ENCODE results near the gene NT5C1A. TPM values are rescaled to one million over a fixed set of nuclear protein-coding genes. Genes with fewer than 3 reads are reported as not detected.

NT5C1A gene
- total RNA-seq, 4 donors from 2014 or later, result 1.1 TPM; not detected in 3

DNA sequence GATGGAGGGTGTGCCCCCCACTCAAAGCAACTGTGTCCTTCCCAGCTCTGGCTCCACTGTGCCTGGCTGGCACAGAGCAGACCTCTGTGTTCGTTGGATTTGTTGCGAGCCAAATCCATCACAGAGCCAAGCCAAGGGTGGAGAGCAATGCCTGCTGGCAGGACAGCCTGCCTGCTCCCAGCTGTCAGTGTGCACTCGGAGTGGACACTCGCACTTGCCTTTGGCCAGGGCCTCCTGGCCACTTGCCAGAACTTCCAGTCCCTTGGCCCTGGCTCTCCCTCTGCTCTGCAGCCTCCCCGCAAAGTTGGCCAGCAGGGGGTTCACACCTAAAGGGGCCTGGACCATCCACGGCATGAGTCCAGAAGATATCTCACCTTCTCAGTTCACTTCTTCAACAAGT, 48.9 kb downstream of the NT5C1A start:
- no peak overlapping the region for H3K4me3 ChIP-seq
- peaks cover 0 to 38% (median 6%) of the 10 kb centered on the region in 3 donors for H3K4me1 ChIP-seq
- no peak overlapping the region for H3K27ac ChIP-seq
- WGBS, 2 donors (ENCODE audit: low coverage in 1 of 2), result 60 to 67% methylated on average over 1 to 3 of the region's 6 CpGs
- H3K27me3 ChIP-seq, result no peaks in the 10 kb centered on the region
- H3K36me3 ChIP-seq, result peaks cover 0 to 4% of the 10 kb centered on the region in 2 donors
- ATAC-seq, result no peak
- no peaks in the 10 kb centered on the region for H3K9me3 ChIP-seq
- TF ChIP-seq EP300 (IDR thresholded peaks at IDR 0.05) (no peak), POLR2AphosphoS5 (IDR thresholded peaks at IDR 0.05) (no peak), POLR2A (IDR thresholded peaks at IDR 0.05) (no peak)
- TF ChIP-seq, protein P1, sequence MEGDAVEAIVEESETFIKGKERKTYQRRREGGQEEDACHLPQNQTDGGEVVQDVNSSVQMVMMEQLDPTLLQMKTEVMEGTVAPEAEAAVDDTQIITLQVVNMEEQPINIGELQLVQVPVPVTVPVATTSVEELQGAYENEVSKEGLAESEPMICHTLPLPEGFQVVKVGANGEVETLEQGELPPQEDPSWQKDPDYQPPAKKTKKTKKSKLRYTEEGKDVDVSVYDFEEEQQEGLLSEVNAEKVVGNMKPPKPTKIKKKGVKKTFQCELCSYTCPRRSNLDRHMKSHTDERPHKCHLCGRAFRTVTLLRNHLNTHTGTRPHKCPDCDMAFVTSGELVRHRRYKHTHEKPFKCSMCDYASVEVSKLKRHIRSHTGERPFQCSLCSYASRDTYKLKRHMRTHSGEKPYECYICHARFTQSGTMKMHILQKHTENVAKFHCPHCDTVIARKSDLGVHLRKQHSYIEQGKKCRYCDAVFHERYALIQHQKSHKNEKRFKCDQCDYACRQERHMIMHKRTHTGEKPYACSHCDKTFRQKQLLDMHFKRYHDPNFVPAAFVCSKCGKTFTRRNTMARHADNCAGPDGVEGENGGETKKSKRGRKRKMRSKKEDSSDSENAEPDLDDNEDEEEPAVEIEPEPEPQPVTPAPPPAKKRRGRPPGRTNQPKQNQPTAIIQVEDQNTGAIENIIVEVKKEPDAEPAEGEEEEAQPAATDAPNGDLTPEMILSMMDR (IDR thresholded peaks at IDR 0.05), result no peak

DNA sequence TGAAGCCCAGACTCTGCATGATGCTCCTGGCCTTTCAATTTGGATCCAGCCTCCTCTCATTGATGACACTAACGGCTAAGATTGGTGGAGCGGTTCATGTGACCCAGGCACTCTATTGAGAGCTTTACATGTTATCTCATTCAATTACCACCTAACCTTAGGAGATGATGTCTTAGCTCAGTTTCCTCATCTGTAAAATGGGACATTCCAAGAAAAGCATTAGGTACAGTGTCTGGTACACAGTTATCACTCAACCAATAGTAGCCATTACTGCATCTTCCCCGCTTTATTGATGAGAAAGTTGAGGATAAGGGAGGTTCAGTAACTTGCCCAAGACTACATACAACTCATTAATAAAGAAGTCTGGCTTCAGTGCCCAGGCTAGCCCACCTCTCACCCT, 49.5 kb downstream of the NT5C1A start:
- Histone ChIP-seq H3K9me3 (no peaks in the 10 kb centered on the region), H3K4me1 (peaks cover 0 to 38% (median 6%) of the 10 kb centered on the region in 3 donors), H3K27me3 (no peaks in the 10 kb centered on the region), H3K36me3 (peaks cover 0 to 2% of the 10 kb centered on the region in 2 donors), H3K4me3 (no peak overlapping the region), H3K27ac (no peak overlapping the region)
- ATAC-seq, result no peak
- TF ChIP-seq, protein P1 (IDR thresholded peaks at IDR 0.05), result no peak
- TF ChIP-seq EP300 (IDR thresholded peaks at IDR 0.05) (no peak), POLR2A (IDR thresholded peaks at IDR 0.05) (no peak), POLR2AphosphoS5 (IDR thresholded peaks at IDR 0.05) (no peak)
- WGBS, 2 donors (ENCODE audit: low coverage in 1 of 2), result 84 to 100% methylated on average over 2 of the region's 3 CpGs

DNA sequence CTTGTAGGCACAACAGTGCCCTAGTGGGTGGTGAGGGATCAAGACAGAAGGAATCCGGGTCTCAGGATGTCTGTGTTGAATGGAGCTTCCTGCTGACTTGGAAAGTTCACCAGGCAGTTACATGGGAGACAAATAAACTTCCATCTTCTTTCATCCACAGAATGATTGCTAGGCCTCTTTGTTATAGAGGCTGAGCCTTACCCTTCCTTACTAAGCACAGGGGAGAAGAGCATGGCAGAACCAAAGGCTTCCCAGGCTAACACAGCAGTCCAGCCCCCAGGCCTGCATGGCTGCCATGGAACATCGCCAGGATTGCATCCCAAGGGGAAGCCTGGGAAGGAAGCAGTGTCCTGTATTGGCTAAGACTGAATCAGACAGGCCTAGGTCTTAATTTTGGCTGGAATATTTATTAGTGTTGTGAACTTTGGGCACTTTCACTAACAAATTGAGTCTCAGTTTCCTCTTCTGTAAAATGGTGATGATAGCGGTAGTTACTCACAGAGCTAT, 51.2 kb downstream of the NT5C1A start:
- H3K27me3 ChIP-seq, result no peaks in the 10 kb centered on the region
- TF ChIP-seq EP300 (IDR thresholded peaks at IDR 0.05) (no peak), POLR2A (IDR thresholded peaks at IDR 0.05) (no peak), POLR2AphosphoS5 (IDR thresholded peaks at IDR 0.05) (no peak)
- TF ChIP-seq, protein P1 (IDR thresholded peaks at IDR 0.05), result no peak
- no peaks in the 10 kb centered on the region for H3K36me3 ChIP-seq
- no peak for ATAC-seq
- no peaks in the 10 kb centered on the region for H3K9me3 ChIP-seq
- no peak overlapping the region for H3K27ac ChIP-seq
- H3K4me3 ChIP-seq, result no peak overlapping the region
- peaks cover 0 to 24% (median under 1%) of the 10 kb centered on the region in 3 donors for H3K4me1 ChIP-seq
- WGBS, 2 donors (ENCODE audit: low coverage in 1 of 2), result 75 to 90% methylated on average over 2 of the region's 3 CpGs

DNA sequence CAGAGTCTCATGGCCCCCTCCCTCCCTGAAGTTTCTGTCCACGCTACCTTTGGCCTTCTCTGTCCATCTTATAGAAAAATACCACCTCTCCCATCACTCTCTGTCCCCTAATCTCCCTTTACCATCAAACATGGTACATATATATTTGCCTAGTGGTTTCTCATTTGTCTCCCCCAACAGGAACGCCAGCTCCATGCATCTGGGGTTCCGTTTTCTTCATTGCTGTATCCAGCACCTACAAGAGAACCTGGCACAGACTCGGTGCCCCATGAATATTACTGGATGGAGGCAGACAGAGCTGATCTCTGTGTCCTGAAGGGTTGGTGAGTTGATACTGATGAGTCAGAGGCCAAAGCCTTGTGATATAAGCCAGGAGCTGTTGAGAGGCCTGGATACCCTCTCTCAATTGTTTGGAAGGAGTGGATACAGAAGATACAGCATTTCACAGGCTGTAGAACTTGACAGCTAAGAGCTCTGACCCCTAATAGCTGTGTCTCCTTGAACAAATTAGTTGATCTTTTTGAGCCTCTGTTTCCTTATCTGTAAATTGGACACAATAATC, 54.3 kb downstream of the NT5C1A start:
- no peaks in the 10 kb centered on the region for H3K27me3 ChIP-seq
- no peaks in the 10 kb centered on the region for H3K4me1 ChIP-seq
- H3K36me3 ChIP-seq, result no peaks in the 10 kb centered on the region
- ATAC-seq, result no peak
- 84 to 100% methylated on average over 1 to 3 of the region's 4 CpGs for WGBS, 2 donors (ENCODE audit: low coverage in 1 of 2)
- H3K4me3 ChIP-seq, result no peak overlapping the region
- no peaks in the 10 kb centered on the region for H3K9me3 ChIP-seq
- TF ChIP-seq, protein P1 (IDR thresholded peaks at IDR 0.05), result no peak
- no peak overlapping the region for H3K27ac ChIP-seq

DNA sequence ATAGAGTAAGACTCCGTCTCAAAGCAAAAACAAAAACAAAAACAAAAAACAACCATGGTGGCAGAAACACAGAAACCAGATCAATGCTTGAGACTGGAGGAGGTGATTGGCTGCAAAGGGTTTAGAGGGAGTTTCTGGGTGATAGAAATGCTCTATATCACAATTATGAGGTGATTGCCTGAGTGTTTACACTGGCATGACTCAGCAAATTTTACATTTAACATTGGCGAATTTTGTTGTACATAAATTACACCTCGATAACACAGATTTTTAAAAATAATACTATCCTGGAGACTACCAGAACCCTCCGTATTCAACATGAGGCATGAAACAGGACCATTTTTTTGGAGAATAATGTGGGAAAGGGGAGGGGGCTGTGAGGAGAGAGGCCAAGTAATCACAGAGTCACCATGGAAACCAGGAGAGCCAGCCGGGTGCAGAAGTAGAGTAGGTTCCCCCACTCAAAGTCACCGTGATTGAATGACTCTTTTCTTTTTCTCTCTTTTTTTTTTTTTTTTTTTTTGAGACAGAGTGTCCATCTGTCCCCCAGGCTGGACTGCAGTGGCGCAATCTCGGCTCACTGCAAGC, 56.7 kb downstream of the NT5C1A start:
- Histone ChIP-seq H3K4me1 (no peaks in the 10 kb centered on the region), H3K36me3 (no peaks in the 10 kb centered on the region), H3K27me3 (peaks cover 3% of the 10 kb centered on the region), H3K27ac (no peak overlapping the region), H3K9me3 (no peaks in the 10 kb centered on the region), H3K4me3 (no peak overlapping the region)
- TF ChIP-seq POLR2A (IDR thresholded peaks at IDR 0.05) (no peak), EP300 (IDR thresholded peaks at IDR 0.05) (no peak), POLR2AphosphoS5 (IDR thresholded peaks at IDR 0.05) (no peak)
- TF ChIP-seq, protein P1 (IDR thresholded peaks at IDR 0.05), result no peak
- WGBS, 2 donors (ENCODE audit: low coverage in 1 of 2), result 72 to 82% methylated on average over 4 to 8 of the region's 8 CpGs
- ATAC-seq, result no peak

All from gastroesophageal sphincter (tissue), 4 donors.